ENCODE results near the gene SHKBP1. TPM values are rescaled to one million over a fixed set of nuclear protein-coding genes. Genes with fewer than 3 reads are reported as not detected.

The SHKBP1 gene, protein sequence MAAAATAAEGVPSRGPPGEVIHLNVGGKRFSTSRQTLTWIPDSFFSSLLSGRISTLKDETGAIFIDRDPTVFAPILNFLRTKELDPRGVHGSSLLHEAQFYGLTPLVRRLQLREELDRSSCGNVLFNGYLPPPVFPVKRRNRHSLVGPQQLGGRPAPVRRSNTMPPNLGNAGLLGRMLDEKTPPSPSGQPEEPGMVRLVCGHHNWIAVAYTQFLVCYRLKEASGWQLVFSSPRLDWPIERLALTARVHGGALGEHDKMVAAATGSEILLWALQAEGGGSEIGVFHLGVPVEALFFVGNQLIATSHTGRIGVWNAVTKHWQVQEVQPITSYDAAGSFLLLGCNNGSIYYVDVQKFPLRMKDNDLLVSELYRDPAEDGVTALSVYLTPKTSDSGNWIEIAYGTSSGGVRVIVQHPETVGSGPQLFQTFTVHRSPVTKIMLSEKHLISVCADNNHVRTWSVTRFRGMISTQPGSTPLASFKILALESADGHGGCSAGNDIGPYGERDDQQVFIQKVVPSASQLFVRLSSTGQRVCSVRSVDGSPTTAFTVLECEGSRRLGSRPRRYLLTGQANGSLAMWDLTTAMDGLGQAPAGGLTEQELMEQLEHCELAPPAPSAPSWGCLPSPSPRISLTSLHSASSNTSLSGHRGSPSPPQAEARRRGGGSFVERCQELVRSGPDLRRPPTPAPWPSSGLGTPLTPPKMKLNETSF
- polyA plus RNA-seq (2013, experiment 1 of 2) = 112 TPM
- 108 TPM for polyA plus RNA-seq (2013, experiment 2 of 2)

GRCh38 chr19:40576585-40577451 lies at the start of gene SHKBP1:
SHKBP1 (plus strand) TSS chr19:40576873; CDS start chr19:40576900, 27 bp downstream.
- Histone ChIP-seq H2BK12ac (ENCODE audit: low read length in 2 of 2) (peak within 1 kb of the TSS in 1 of 2 experiments; percentile 60), H3K18ac (ENCODE audit: low read depth in 1 of 2, low read length in 2 of 2) (peak within 1 kb of the TSS; percentile 77 to 88), H3K4ac (ENCODE audit: low read depth in 1 of 2, low read length in 2 of 2) (peak within 1 kb of the TSS; percentile 35 to 79), H2BK5ac (ENCODE audit: low read depth, low read length, poor library complexity, severe bottlenecking) (no peak within 1 kb of the TSS), H3K4me3 (ENCODE audit: insufficient read depth in 1 of 2, low read depth in 1 of 2, low read length in 2 of 2) (peak within 1 kb of the TSS; percentile 66 to 98), H3K9me3 (ENCODE audit: control insufficient read depth, low read length) (no peaks in the 10 kb centered on the region), H3K36me3 (ENCODE audit: control insufficient read depth in 1 of 2, insufficient read depth in 2 of 2, low read depth in 1 of 2, low read length in 2 of 2) (peaks cover 19 to 29% of the 10 kb centered on the region in 2 experiments), H3K27me3 (ENCODE audit: control insufficient read depth in 1 of 2, insufficient read depth in 1 of 2, low read length in 2 of 2) (no peaks in the 10 kb centered on the region), H4K91ac (ENCODE audit: low read length) (peak within 1 kb of the TSS; percentile 87), H2AK5ac (ENCODE audit: low read length, severe bottlenecking) (peak within 1 kb of the TSS; percentile 8), H3K23ac (ENCODE audit: low read length in 2 of 2) (no peak within 1 kb of the TSS), H4K8ac (ENCODE audit: low read length) (peak within 1 kb of the TSS; percentile 71), H2AFZ (ENCODE audit: low read depth, low read length) (peak within 1 kb of the TSS; percentile 62), H3K14ac (ENCODE audit: low read length in 2 of 2) (peak within 1 kb of the TSS in 1 of 2 experiments; percentile 35), H3K79me1 (replicated peaks; ENCODE audit: low read length, poor library complexity, severe bottlenecking) (peaks cover 16% of the 10 kb centered on the region), H3K9ac (ENCODE audit: low read length) (peak within 1 kb of the TSS; percentile 94), H3K27ac (ENCODE audit: low read length, poor library complexity, severe bottlenecking) (no peak within 1 kb of the TSS), H3K4me1 (ENCODE audit: control insufficient read depth, insufficient read depth, low read depth, low read length) (peaks cover 13% of the 10 kb centered on the region), H2BK15ac (ENCODE audit: low read depth, poor library complexity, severe bottlenecking) (peak within 1 kb of the TSS; percentile 75), H3K4me2 (ENCODE audit: low read length, poor library complexity, severe bottlenecking) (peak within 1 kb of the TSS; percentile 74), H2BK120ac (ENCODE audit: low read depth, low read length) (peak within 1 kb of the TSS; percentile 66)
- under 1% methylated on average over 38 of the region's 55 CpGs for WGBS
- peak; percentile 96 for DNase-seq

- Histone ChIP-seq H3K23ac (ENCODE audit: low read length in 2 of 2) (no peak overlapping the region), H2BK120ac (ENCODE audit: low read depth, low read length) (no peak overlapping the region), H2BK15ac (ENCODE audit: low read depth, poor library complexity, severe bottlenecking) (no peak overlapping the region), H4K91ac (ENCODE audit: low read length) (no peak overlapping the region), H2BK5ac (ENCODE audit: low read depth, low read length, poor library complexity, severe bottlenecking) (no peak overlapping the region), H2AFZ (ENCODE audit: low read depth, low read length) (no peak overlapping the region), H3K27ac (ENCODE audit: low read length, poor library complexity, severe bottlenecking) (no peak overlapping the region), H3K18ac (ENCODE audit: low read depth in 1 of 2, low read length in 2 of 2) (no peak overlapping the region), H4K8ac (ENCODE audit: low read length) (no peak overlapping the region), H3K36me3 (ENCODE audit: control insufficient read depth in 1 of 2, insufficient read depth in 2 of 2, low read depth in 1 of 2, low read length in 2 of 2) (no peaks in the 10 kb centered on the region), H3K9ac (ENCODE audit: low read length) (no peak overlapping the region), H3K79me1 (replicated peaks; ENCODE audit: low read length, poor library complexity, severe bottlenecking) (no peaks in the 10 kb centered on the region), H3K9me3 (ENCODE audit: control insufficient read depth, low read length) (no peaks in the 10 kb centered on the region), H3K27me3 (ENCODE audit: control insufficient read depth in 1 of 2, insufficient read depth in 1 of 2, low read length in 2 of 2) (peaks cover 47 to 51% of the 10 kb centered on the region in 2 experiments), H3K4me3 (ENCODE audit: insufficient read depth in 1 of 2, low read depth in 1 of 2, low read length in 2 of 2) (no peak overlapping the region), H3K4me2 (ENCODE audit: low read length, poor library complexity, severe bottlenecking) (no peak overlapping the region), H3K4ac (ENCODE audit: low read depth in 1 of 2, low read length in 2 of 2) (peak overlapping the region in 1 of 2 experiments; percentile 28), H2AK5ac (ENCODE audit: low read length, severe bottlenecking) (no peak overlapping the region), H3K4me1 (ENCODE audit: control insufficient read depth, insufficient read depth, low read depth, low read length) (peaks cover 19% of the 10 kb centered on the region), H2BK12ac (ENCODE audit: low read length in 2 of 2) (peak overlapping the region in 1 of 2 experiments; percentile 19), H3K14ac (ENCODE audit: low read length in 2 of 2) (peak overlapping the region in 1 of 2 experiments; percentile 20)
- no peak for DNase-seq
- 81% methylated on average over 6 of the region's 6 CpGs for WGBS
Observed at GRCh38 chr19:40528078-40528477, 48.6 kb upstream of the SHKBP1 start.

GRCh38 chr19:40528533-40529092 lies 48.1 kb upstream of the SHKBP1 start:
- H3K36me3 ChIP-seq (ENCODE audit: control insufficient read depth in 1 of 2, insufficient read depth in 2 of 2, low read depth in 1 of 2, low read length in 2 of 2) = no peaks in the 10 kb centered on the region
- no peak overlapping the region for H3K4me3 ChIP-seq (ENCODE audit: insufficient read depth in 1 of 2, low read depth in 1 of 2, low read length in 2 of 2)
- DNase-seq = no peak
- peak overlapping the region; percentile 18 for H2AFZ ChIP-seq (ENCODE audit: low read depth, low read length)
- H4K8ac ChIP-seq (ENCODE audit: low read length) = peak overlapping the region; percentile 48
- H3K27ac ChIP-seq (ENCODE audit: low read length, poor library complexity, severe bottlenecking) = no peak overlapping the region
- H3K9me3 ChIP-seq (ENCODE audit: control insufficient read depth, low read length) = no peaks in the 10 kb centered on the region
- H3K14ac ChIP-seq (ENCODE audit: low read length in 2 of 2) = peak overlapping the region in 1 of 2 experiments; percentile 20
- no peak overlapping the region for H3K18ac ChIP-seq (ENCODE audit: low read depth in 1 of 2, low read length in 2 of 2)
- no peak overlapping the region for H2BK120ac ChIP-seq (ENCODE audit: low read depth, low read length)
- no peak overlapping the region for H3K4me2 ChIP-seq (ENCODE audit: low read length, poor library complexity, severe bottlenecking)
- H3K79me1 ChIP-seq (replicated peaks; ENCODE audit: low read length, poor library complexity, severe bottlenecking) = no peaks in the 10 kb centered on the region
- H2AK5ac ChIP-seq (ENCODE audit: low read length, severe bottlenecking) = peak overlapping the region; percentile 41
- peaks cover 53 to 56% of the 10 kb centered on the region in 2 experiments for H3K27me3 ChIP-seq (ENCODE audit: control insufficient read depth in 1 of 2, insufficient read depth in 1 of 2, low read length in 2 of 2)
- 75% methylated on average over 14 of the region's 14 CpGs for WGBS
- no peak overlapping the region for H2BK5ac ChIP-seq (ENCODE audit: low read depth, low read length, poor library complexity, severe bottlenecking)
- no peak overlapping the region for H3K9ac ChIP-seq (ENCODE audit: low read length)
- H4K91ac ChIP-seq (ENCODE audit: low read length) = no peak overlapping the region
- H2BK12ac ChIP-seq (ENCODE audit: low read length in 2 of 2) = peak overlapping the region in 1 of 2 experiments; percentile 45
- H3K4me1 ChIP-seq (ENCODE audit: control insufficient read depth, insufficient read depth, low read depth, low read length) = peaks cover 15% of the 10 kb centered on the region
- no peak overlapping the region for H2BK15ac ChIP-seq (ENCODE audit: low read depth, poor library complexity, severe bottlenecking)
- H3K4ac ChIP-seq (ENCODE audit: low read depth in 1 of 2, low read length in 2 of 2) = peak overlapping the region in 1 of 2 experiments; percentile 9
- H3K23ac ChIP-seq (ENCODE audit: low read length in 2 of 2) = no peak overlapping the region

All from mesenchymal stem cell (in vitro differentiated cells and primary cell).